GM23248 (cell line): ENCODE results near the gene DUSP1. TPM values are rescaled to one million over a fixed set of nuclear protein-coding genes. Genes with fewer than 3 reads are reported as not detected.
A peak's percentile ranks its signal among the peaks of the same experiment; 100 is the strongest.
"Not testable (repeated sequence)": the region's sequence is repeated elsewhere in the genome, so short reads cannot be mapped to it uniquely, and the experiment has no call there.

Experiments used
- DNase-seq: peaks from one replicate; pipeline ENCODE4 v3.0.0-alpha.2; 2015
- H2AFZ ChIP-seq: fragments of 200-600 bp; sonication (generic); 2 replicates; pipeline ENCODE4 v1.6.1; 2016; ENCODE audit warnings: antibody characterized with exemption
- H3F3A ChIP-seq: fragments of 200-600 bp; sonication (generic); 2 replicates; pipeline ENCODE4 v1.6.1; 2016; ENCODE audit warnings: mild to moderate bottlenecking, antibody characterized with exemption, mixed run types; ENCODE audit not compliant: insufficient read depth
- H3K27ac ChIP-seq: fragments of 200-600 bp; sonication (generic); 2 replicates; pipeline ENCODE4 v1.5.1; 2016; ENCODE audit warnings: mild to moderate bottlenecking
- H3K27me3 ChIP-seq: fragments of 200-600 bp; sonication (generic); replicated peaks from 2 replicates; pipeline ENCODE4 v1.6.1; 2016; ENCODE audit warnings: mild to moderate bottlenecking; ENCODE audit not compliant: insufficient read depth
- H3K36me3 ChIP-seq: fragments of 200-600 bp; sonication (generic); 2 replicates; pipeline ENCODE4 v1.6.1; 2016; ENCODE audit warnings: low read depth, mild to moderate bottlenecking
- H3K4me1 ChIP-seq: fragments of 200-600 bp; sonication (generic); 2 replicates; pipeline ENCODE4 v1.6.1; 2016; ENCODE audit warnings: mild to moderate bottlenecking; ENCODE audit not compliant: insufficient read depth
- H3K4me2 ChIP-seq: fragments of 200-600 bp; sonication (generic); one replicate; pipeline ENCODE4 v1.6.1; 2016; ENCODE audit warnings: mild to moderate bottlenecking; ENCODE audit not compliant: unreplicated experiment
- H3K4me3 ChIP-seq: fragments of 200-600 bp; sonication (generic); 2 replicates; pipeline ENCODE4 v1.5.1; 2016; ENCODE audit warnings: mild to moderate bottlenecking
- H3K79me2 ChIP-seq: fragments of 200-600 bp; sonication (generic); 2 replicates; pipeline ENCODE4 v1.6.1; 2016; ENCODE audit warnings: mild to moderate bottlenecking; ENCODE audit not compliant: insufficient read depth
- H3K9ac ChIP-seq: fragments of 200-600 bp; sonication (generic); 2 replicates; pipeline ENCODE4 v1.6.1; 2016; ENCODE audit warnings: mild to moderate bottlenecking
- H3K9me2 ChIP-seq: fragments of 200-600 bp; sonication (generic); 2 replicates; pipeline ENCODE4 v1.6.1; 2016; ENCODE audit warnings: mixed run types, mild to moderate bottlenecking, moderate library complexity; ENCODE audit not compliant: insufficient read depth
- H3K9me3 ChIP-seq: fragments of 200-600 bp; sonication (generic); one replicate; pipeline ENCODE4 v1.6.1; 2017; ENCODE audit warnings: low read depth
- H4K20me1 ChIP-seq: fragments of 200-600 bp; sonication (generic); 2 replicates; pipeline ENCODE4 v1.6.0; 2016; ENCODE audit not compliant: insufficient read depth
- EZH2 ChIP-seq: fragments of 200-600 bp; sonication (generic); IDR thresholded peaks from 2 replicates; pipeline ENCODE4 v1.6.1; 2018; ENCODE audit warnings: antibody characterized with exemption, mild to moderate bottlenecking; ENCODE audit not compliant: insufficient read depth, poor library complexity, severe bottlenecking
- EZH2phosphoT487 ChIP-seq: fragments of 200-600 bp; sonication (generic); IDR thresholded peaks from 2 replicates; pipeline ENCODE4 v1.6.1; 2018; ENCODE audit warnings: antibody characterized with exemption, moderate library complexity, mild to moderate bottlenecking, low read depth; ENCODE audit not compliant: insufficient read depth
- WGBS, 2 experiments: methylation state at CpG; one replicate each; pipeline ENCODE4 v1.1.6; 2015 to 2017; ENCODE audit warnings: low lambda C conversion rate in 2 of 2, low coverage in 1 of 2; ENCODE audit errors: missing lambda C conversion rate in 2 of 2; 5-methylcytosine and 5-hydroxymethylcytosine counted together
- in situ Hi-C: fragments of 300-500 bp; cut with MboI; formaldehyde crosslinking; loops from 2 replicates; pipeline ENCODE4 v1.15.0; 2020
- polyA plus RNA-seq: library from polyadenylated mRNA; unstranded; fragments of >200 nt; fragmentation: Nextera tagmentation; extraction: Ambion mirVana; gene quantifications from 2 replicates; pipeline ENCODE4 v1.2.1, GENCODE V29; 2016
- total RNA-seq: library from RNA; depleted of rRNA; stranded (reverse); fragments of >200 nt; shearing (Covaris generic); gene quantifications from 2 replicates; pipeline ENCODE4 v1.2.3, GENCODE V29; 2014

The DUSP1 gene
- total and polyA plus RNA-seq, 2 experiments from 2014 or later: 264 to 443 TPM

DNA sequence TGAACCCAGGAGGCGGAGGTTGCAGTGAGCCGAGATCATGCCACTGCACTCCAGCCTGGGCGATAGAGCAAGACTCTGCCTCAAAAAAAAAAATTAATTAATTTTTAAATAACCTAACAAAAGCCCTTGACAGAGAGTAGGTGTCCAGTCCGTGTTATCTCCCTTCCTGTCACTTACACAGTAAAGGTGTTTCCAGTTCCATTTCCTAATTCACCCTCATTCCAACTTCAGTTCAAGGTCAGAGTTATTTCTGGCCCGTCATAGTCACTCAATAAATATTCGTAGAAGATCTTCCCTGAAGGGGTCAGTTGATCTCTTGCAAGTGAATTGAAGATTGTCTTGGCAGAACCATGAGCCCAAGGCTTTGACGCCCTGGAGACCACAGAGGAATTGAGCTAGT is 46.7 kb upstream of the DUSP1 start:
- H3K4me2 ChIP-seq: no peak overlapping the region
- H3K79me2 ChIP-seq: no peaks in the 10 kb centered on the region
- no peaks in the 10 kb centered on the region for H3K9me2 ChIP-seq
- H3K27ac ChIP-seq: no peak overlapping the region
- H3F3A ChIP-seq: peaks cover 27% of the 10 kb centered on the region
- WGBS, 2 experiments: 90 to 95% methylated on average over 7 of the region's 7 CpGs
- H3K9me3 ChIP-seq: no peaks in the 10 kb centered on the region
- in situ Hi-C loops: no loop called here
- no peak overlapping the region for H3K4me3 ChIP-seq
- no peaks in the 10 kb centered on the region for H4K20me1 ChIP-seq
- DNase-seq: no peak
- TF ChIP-seq EZH2 (no peak), EZH2phosphoT487 (no peak)
- no peaks in the 10 kb centered on the region for H3K36me3 ChIP-seq
- H3K27me3 ChIP-seq: no peaks in the 10 kb centered on the region
- no peak overlapping the region for H3K9ac ChIP-seq
- peaks cover 29% of the 10 kb centered on the region for H3K4me1 ChIP-seq
- no peak overlapping the region for H2AFZ ChIP-seq

DNA sequence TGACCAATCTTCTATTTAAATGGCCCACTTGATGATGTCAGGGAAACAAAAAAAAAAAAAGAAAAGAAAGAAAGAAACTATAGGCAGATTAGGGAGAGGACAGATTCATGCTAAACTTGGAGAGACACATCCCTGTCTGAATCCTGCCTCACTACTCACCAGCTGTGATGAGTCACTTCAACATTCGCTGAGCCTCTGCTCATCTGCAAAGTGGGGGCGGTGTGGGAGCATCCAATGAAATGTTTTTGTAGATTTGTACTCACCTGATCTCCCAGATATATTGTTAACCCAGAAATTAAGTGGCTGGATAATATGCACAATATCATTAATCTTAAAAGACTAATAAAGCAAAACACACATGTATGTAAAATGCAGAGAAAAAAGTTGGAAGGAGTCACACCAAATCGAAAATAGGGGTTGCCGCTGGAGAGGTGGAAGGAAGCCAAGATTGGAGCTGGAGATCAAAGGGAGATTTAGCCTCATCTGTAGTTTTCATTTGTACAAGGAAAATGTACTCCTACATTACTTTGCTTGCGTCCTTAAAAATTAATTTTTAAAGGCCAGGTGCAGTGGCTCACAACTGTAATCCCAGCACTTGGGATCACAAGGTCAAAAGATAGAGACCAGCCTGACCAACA is 46.0 kb upstream of the DUSP1 start:
- TF ChIP-seq EZH2 (no peak), EZH2phosphoT487 (no peak)
- DNase-seq: peak; percentile 95

DNA sequence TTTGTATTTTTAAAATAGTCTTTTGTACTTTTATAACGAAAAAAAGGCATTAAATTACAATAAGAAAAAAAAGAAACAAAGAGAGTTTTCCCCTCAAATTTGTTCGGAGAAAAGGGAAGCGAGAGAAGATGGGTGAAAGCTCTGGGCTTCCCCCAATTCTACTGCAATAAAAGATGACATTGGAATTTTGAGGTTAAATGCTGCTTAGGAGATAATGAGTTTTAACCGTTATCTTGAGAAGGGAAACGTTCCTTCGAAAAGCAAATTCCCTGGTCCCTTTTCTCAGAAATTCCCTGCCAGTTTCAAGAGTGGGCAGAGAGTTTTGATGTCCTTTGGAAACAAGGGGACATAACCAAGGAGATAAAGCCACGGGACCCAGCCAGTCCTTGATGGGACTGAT is 44.6 kb upstream of the DUSP1 start:
- H3K9me2 ChIP-seq: no peaks in the 10 kb centered on the region
- no peaks in the 10 kb centered on the region for H4K20me1 ChIP-seq
- no peak overlapping the region for H3K9ac ChIP-seq
- peaks cover 14% of the 10 kb centered on the region for H3F3A ChIP-seq
- H3K27ac ChIP-seq: no peak overlapping the region
- no peak overlapping the region for H2AFZ ChIP-seq
- WGBS, 2 experiments: 88 to 90% methylated on average over 7 of the region's 7 CpGs
- no peaks in the 10 kb centered on the region for H3K79me2 ChIP-seq
- H3K4me2 ChIP-seq: no peak overlapping the region
- peaks cover 18% of the 10 kb centered on the region for H3K4me1 ChIP-seq
- no peaks in the 10 kb centered on the region for H3K27me3 ChIP-seq
- TF ChIP-seq EZH2phosphoT487: no peak
- no peak for TF ChIP-seq EZH2
- H3K9me3 ChIP-seq: no peaks in the 10 kb centered on the region
- H3K4me3 ChIP-seq: no peak overlapping the region
- no peak for DNase-seq
- H3K36me3 ChIP-seq: no peaks in the 10 kb centered on the region
- in situ Hi-C loops: no loop called here

More for the DNA sequence above, 46.0 kb upstream of the DUSP1 start:
- Histone ChIP-seq H3K27me3 (no peaks in the 10 kb centered on the region), H3K36me3 (no peaks in the 10 kb centered on the region), H3K9me2 (no peaks in the 10 kb centered on the region), H3K4me3 (no peak overlapping the region), H3K4me1 (peaks cover 27% of the 10 kb centered on the region), H3K79me2 (no peaks in the 10 kb centered on the region), H3F3A (peaks cover 26% of the 10 kb centered on the region), H3K9me3 (no peaks in the 10 kb centered on the region), H3K4me2 (peak overlapping the region; percentile 47), H4K20me1 (no peaks in the 10 kb centered on the region), H3K9ac (peak overlapping the region; percentile 51), H2AFZ (peak overlapping the region; percentile 62), H3K27ac (peak overlapping the region; percentile 75)
- WGBS, 2 experiments: 32 to 34% methylated on average over 5 of the region's 5 CpGs
- in situ Hi-C loops: no loop called here

DNA sequence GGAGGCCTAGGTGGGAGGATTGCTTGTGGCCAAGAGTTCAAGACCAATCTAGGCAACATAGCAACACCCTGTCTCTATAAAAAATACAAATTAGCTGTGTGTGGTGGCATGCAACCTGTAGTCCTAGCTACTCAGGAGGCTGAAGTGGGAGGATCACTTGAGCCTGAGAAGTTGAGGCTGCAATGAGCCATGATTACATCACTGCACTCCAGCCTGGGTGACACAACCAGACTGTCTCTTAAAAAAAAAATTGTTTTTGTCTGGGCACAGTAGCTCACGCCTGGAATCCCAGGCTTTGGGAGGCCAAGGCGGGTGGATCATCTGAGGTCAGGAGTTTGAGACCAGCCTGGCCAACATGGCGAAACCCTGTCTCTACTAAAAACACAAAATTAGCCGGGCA is 40.0 kb upstream of the DUSP1 start:
- H3K4me1 ChIP-seq, H4K20me1 ChIP-seq, H3K4me3 ChIP-seq, H3K27me3 ChIP-seq, DNase-seq, H3K9me2 ChIP-seq, H3K9me3 ChIP-seq, H3K27ac ChIP-seq, H3K79me2 ChIP-seq, H3F3A ChIP-seq, H2AFZ ChIP-seq, H3K9ac ChIP-seq, H3K36me3 ChIP-seq, in situ Hi-C loops, H3K4me2 ChIP-seq: not testable (repeated sequence)
- WGBS, 2 experiments: 92% methylated on average over 4 of the region's 4 CpGs

- WGBS, 2 experiments: 95 to 100% methylated on average over 2 of the region's 2 CpGs
- in situ Hi-C loops: no loop called here
- no peak overlapping the region for H3K27ac ChIP-seq
- no peak overlapping the region for H3K4me2 ChIP-seq
- TF ChIP-seq EZH2 (no peak), EZH2phosphoT487 (no peak)
- no peak for DNase-seq
- H3K4me1 ChIP-seq: peaks cover 9% of the 10 kb centered on the region
- no peak overlapping the region for H3K4me3 ChIP-seq
- no peak overlapping the region for H3K9ac ChIP-seq
- H3K27me3 ChIP-seq: no peaks in the 10 kb centered on the region
- no peaks in the 10 kb centered on the region for H3F3A ChIP-seq
- H3K36me3 ChIP-seq: no peaks in the 10 kb centered on the region
- no peak overlapping the region for H2AFZ ChIP-seq
- H3K79me2 ChIP-seq: no peaks in the 10 kb centered on the region
- H3K9me2 ChIP-seq: no peaks in the 10 kb centered on the region
- no peaks in the 10 kb centered on the region for H4K20me1 ChIP-seq
- no peaks in the 10 kb centered on the region for H3K9me3 ChIP-seq
These were observed 38.8 kb upstream of the DUSP1 start for GRCh38 chr5:172809774-172810173.
